GM23338 (cell line): ENCODE data around the gene TEKT5. TPM values are rescaled to one million over a fixed set of nuclear protein-coding genes. Genes with fewer than 3 reads are reported as not detected.

Experiments used
- CREB1 ChIP-seq: fragments of 250-450 bp; sonication (Bioruptor Pico); IDR thresholded peaks from 2 replicates; pipeline ENCODE4 v1.5.0; 2020; ENCODE audit warnings: low read depth, mild to moderate bottlenecking, moderate library complexity
- EZH2phosphoT487 ChIP-seq: fragments of 200-600 bp; sonication (generic); IDR thresholded peaks from one replicate; pipeline ENCODE4 v1.8.1; 2018; ENCODE audit warnings: antibody characterized with exemption; ENCODE audit not compliant: unreplicated experiment
- JUNB ChIP-seq: IDR thresholded peaks from one replicate; pipeline ENCODE4 v1.6.1; 2016; ENCODE audit warnings: antibody characterized with exemption; ENCODE audit not compliant: unreplicated experiment
- NANOG ChIP-seq: IDR thresholded peaks from 2 replicates; pipeline ENCODE4 v1.6.1; 2016; ENCODE audit warnings: antibody characterized with exemption, borderline replicate concordance
- POLR2AphosphoS5 ChIP-seq: IDR thresholded peaks from 2 replicates; pipeline ENCODE4 v1.6.1; 2016; ENCODE audit warnings: antibody characterized with exemption, low read depth
- STAT1 ChIP-seq: IDR thresholded peaks from one replicate; pipeline ENCODE4 v1.6.1; 2016; ENCODE audit warnings: antibody characterized with exemption; ENCODE audit not compliant: unreplicated experiment
- ZNF114 ChIP-seq: fragments of 250-450 bp; sonication (Bioruptor Pico); IDR thresholded peaks from 2 replicates; pipeline ENCODE4 v1.5.0; 2020; ENCODE audit warnings: mild to moderate bottlenecking, moderate library complexity
- ZNF331 ChIP-seq: fragments of 250-450 bp; sonication (Bioruptor Pico); IDR thresholded peaks from 2 replicates; pipeline ENCODE4 v1.5.0; 2020; ENCODE audit warnings: low read depth, mild to moderate bottlenecking, moderate library complexity
- ZNF462 ChIP-seq: fragments of 250-450 bp; sonication (Bioruptor Pico); IDR thresholded peaks from 2 replicates; pipeline ENCODE4 v1.5.0; 2020; ENCODE audit warnings: mild to moderate bottlenecking, moderate library complexity
- polyA plus RNA-seq: library from polyadenylated mRNA; unstranded; fragments of >200 nt; fragmentation: Nextera tagmentation; extraction: Ambion mirVana; gene quantifications from 2 replicates; pipeline ENCODE4 v1.2.1, GENCODE V29; 2016
- total RNA-seq: library from RNA; depleted of rRNA; stranded (reverse); fragments of >200 nt; shearing (Covaris generic); gene quantifications from 2 replicates; pipeline ENCODE4 v1.2.3, GENCODE V29; 2014
- TF ChIP-seq, protein P1 (sequence below): IDR thresholded peaks from one replicate; pipeline ENCODE4 v1.6.1; 2018; ENCODE audit warnings: antibody characterized with exemption; ENCODE audit not compliant: unreplicated experiment

Gene TEKT5
- total and polyA plus RNA-seq, 2 experiments from 2014 or later: 0.52 TPM; not detected in 1

DNA sequence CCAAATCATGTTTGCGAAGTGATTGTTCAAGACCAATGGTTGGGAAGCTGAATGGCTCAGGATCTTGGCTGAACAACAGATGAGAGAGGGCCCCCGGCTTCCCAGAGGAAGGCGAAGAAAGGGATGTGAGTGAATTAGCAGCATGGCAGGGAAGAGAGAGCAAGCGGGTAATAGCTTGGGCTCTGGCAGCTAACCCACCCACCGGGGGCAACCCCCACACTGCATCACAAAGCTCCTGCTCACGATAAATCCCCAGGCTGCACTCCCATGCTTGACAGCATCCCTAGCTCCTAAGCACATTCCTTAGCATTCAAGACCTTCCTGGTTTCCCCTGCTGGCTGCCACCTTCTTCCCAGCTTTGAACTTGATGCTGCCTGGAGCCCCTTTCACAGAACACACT is 88.1 kb downstream of the TEKT5 start (continued):
- TF ChIP-seq ZNF462 (CRISPR knock-in tag): no peak
- no peak for TF ChIP-seq POLR2AphosphoS5
- TF ChIP-seq CREB1 (CRISPR knock-in tag): no peak
- no peak for TF ChIP-seq JUNB
- TF ChIP-seq STAT1: no peak
- TF ChIP-seq ZNF331 (CRISPR knock-in tag): no peak
- TF ChIP-seq, protein P1, sequence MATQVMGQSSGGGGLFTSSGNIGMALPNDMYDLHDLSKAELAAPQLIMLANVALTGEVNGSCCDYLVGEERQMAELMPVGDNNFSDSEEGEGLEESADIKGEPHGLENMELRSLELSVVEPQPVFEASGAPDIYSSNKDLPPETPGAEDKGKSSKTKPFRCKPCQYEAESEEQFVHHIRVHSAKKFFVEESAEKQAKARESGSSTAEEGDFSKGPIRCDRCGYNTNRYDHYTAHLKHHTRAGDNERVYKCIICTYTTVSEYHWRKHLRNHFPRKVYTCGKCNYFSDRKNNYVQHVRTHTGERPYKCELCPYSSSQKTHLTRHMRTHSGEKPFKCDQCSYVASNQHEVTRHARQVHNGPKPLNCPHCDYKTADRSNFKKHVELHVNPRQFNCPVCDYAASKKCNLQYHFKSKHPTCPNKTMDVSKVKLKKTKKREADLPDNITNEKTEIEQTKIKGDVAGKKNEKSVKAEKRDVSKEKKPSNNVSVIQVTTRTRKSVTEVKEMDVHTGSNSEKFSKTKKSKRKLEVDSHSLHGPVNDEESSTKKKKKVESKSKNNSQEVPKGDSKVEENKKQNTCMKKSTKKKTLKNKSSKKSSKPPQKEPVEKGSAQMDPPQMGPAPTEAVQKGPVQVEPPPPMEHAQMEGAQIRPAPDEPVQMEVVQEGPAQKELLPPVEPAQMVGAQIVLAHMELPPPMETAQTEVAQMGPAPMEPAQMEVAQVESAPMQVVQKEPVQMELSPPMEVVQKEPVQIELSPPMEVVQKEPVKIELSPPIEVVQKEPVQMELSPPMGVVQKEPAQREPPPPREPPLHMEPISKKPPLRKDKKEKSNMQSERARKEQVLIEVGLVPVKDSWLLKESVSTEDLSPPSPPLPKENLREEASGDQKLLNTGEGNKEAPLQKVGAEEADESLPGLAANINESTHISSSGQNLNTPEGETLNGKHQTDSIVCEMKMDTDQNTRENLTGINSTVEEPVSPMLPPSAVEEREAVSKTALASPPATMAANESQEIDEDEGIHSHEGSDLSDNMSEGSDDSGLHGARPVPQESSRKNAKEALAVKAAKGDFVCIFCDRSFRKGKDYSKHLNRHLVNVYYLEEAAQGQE: no peak
- no peak for TF ChIP-seq NANOG
- TF ChIP-seq EZH2phosphoT487: no peak
- TF ChIP-seq ZNF114: no peak
